Stimulated activated CD8-positive, alpha-beta memory T cell treated with anti-CD3 and anti-CD28 coated beads, Interleukin-12 subunit alpha, Interleukin-12 subunit beta, amount 100 ng/mL, for 24 hours (primary cell): ENCODE measurements around the gene YBX1.
"Not testable (repeated sequence)": the region's sequence is repeated elsewhere in the genome, so short reads cannot be mapped to it uniquely, and the experiment has no call there.

ENCODE experiments used
- DNase-seq: peaks from one replicate; pipeline ENCODE4 v3.0.0-alpha.2; 2020; ENCODE audit errors: extremely low read depth

Gene YBX1

DNA sequence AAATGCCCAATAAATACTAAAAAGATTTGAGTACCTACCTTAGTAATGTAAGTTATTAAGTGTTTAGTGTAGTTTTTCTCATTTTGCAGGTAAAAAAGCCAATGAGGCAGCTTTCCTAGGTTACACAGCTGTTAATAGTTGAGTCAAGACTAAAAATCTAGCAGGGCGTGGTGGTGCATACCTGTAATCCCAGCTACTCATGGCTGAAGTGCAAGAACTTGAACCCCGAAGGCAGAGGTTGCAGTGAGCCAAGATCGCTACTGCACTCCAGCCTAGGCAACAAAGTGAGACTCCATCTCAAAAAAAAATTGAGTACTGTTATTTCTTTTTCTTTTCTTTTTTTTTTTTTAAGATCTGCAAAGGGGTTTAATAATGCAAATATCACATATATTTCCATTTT, 7.7 kb downstream of the YBX1 start:
- DNase-seq: no peak

DNA sequence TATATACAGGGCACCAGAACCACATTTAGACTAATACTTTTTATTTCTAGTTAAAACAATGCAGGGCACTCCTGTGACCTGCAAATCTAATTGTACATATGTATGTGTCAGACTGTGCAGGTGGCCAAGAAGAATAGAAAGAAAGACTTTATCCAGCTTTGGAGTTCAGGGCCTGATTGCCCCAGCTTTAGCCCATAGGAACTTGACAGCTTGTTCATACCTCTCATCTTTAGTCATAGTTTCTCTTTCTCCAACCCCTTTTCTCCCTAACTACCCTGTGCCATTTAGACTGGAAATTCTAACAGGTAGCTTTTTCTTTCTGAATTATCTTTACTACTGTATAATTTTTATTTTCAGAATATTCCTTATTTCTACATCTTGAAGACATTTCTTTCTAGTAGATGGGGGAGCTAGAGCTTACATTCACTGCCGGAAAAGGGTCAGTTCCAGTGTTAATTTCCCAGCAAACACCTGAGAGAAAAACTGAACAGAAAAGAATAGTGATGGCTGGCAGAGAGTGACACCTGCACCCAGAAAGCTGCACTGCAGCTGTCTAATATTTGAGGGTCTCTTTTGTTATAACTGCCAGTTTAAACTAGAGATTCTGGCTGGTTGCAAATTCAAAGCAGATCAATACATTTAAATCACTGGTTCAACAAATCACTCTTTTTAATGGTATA, 8.4 kb downstream of the YBX1 start:
- DNase-seq: no peak

DNA sequence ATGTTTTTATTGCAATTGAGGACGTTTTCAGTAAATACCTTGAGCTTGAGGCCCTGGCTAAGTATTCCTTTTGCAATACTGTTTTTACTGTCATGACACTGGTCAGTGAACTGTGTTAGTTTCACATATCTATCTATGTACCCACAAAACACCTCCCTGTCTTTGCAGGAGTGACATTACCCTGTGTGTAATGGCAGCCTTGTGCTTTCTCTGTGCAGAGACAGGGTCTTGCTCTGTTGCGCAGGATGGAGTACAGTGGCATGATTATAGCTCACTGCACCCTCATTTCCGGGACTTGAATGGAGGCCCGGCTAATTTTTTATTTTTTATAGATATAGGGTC, 8.9 kb downstream of the YBX1 start:
- no peak for DNase-seq

DNA sequence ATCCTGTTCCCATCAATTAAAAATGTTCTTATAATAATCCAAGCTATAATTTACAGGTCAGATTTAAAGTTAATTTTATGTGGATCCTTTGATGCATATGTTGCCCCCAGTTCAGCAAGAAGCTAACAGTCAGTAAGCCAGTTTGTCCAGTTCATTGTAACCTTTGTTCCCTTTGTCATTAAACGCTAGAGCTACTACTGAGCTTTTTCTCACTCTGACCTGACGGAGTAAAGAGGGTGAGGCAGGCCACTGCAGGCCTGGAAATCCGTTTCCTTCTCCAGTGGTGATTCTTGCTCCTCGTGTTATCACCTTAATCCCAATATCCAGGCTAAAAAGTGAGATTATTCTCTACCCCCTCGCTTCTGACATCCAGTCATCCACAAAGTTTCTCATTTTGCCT, 10.2 kb downstream of the YBX1 start:
- DNase-seq: no peak

DNA sequence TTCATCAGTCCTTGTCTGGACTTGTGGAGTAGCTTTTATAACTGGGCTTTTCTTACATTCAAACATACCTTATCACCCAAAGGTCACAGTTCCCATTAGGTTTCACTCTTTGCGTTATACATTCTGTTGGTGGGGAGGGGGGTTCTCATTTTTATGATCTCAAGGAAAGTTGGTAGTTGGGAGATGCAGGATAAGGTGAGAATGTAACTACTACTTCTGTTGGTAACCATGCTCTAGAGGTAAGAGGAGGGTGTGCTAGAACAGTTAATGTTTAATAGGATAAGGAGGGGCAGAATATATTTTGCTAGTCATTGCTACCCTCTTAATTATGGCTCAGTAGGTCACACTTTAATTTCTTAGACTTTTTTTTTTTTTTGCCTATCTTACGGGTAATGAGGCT, 10.7 kb downstream of the YBX1 start:
- DNase-seq: no peak

DNA sequence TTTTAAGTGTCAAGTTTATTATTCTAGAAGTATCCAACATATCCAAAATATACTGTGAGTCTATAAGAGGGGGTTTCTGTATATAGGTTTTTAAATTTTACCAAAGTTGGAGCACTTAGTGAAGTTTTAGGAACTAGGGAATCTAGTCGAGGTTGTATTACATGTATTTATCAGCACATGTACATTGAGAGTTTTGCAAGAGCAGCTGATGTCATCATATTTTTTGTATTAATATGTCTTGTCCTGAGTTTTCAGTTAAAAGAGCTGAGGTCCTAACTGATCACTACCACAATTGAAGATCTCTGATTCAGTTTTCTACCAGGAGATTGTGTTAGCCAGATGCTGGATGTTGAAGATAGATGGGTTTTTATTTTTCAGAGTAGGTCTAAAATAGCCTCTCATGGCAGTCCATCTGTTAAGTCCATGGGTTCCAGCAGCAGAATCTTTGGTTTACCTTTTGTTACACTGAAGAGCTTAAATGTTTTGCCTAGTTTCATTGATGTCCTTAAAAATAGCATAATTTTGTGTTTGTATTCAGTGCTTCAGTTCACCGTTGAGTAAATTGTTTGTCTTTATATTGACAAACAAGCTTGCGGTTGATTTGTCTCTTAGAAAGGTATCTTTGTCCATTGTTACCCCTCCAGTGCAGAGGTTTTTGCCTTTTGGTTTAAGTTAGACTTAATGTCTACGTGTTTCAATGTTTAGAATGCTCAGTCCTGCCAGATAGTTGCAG, 16.0 kb downstream of the YBX1 start:
- DNase-seq: no peak

DNA sequence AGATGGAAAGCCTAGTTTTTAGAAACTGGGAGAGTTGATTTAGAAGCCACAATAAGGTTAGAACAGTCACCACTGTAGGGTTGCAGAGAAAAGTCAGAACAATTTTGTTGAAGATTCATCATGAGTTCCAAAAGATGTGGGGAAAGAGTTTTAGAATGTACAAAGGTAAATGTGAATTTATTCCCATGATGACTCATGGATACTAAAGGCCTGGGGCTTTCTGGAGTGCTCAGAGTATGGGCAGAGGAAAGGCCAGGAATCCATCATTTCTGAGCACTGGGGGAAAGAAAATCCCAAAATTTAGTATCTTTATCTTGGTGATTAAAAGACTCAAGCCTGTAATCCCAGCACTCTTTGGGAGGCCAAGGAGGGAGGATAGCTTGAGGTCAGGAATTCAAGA, 17.8 kb downstream of the YBX1 start:
- DNase-seq: no peak

DNA sequence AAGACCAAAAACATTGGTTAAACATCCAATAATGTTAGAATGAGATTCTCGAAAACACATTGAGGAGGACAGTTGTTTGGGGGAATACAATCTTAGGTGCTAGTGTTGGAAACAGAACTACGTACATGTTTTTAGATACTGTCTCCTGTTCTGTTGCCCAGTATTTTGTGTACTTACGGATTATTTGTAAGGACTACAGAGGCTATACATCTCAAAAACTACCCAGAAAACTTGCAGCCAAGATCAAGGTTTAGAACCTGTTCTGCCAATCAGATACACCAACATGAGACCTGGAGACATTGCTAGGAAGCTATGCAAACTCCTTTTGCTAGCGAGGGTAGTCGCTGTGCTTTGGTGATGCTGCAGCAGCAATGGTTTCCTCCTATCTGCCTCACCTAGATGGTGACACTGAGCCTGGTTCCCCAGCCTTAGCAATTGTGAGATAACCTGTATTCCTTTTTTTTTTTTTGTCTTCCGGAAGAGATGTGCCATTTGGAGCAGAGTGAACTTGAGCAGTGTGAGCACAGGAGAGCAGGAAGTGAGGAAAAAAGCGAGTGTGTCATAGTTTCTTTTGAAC, 21.8 kb downstream of the YBX1 start:
- no peak for DNase-seq

DNA sequence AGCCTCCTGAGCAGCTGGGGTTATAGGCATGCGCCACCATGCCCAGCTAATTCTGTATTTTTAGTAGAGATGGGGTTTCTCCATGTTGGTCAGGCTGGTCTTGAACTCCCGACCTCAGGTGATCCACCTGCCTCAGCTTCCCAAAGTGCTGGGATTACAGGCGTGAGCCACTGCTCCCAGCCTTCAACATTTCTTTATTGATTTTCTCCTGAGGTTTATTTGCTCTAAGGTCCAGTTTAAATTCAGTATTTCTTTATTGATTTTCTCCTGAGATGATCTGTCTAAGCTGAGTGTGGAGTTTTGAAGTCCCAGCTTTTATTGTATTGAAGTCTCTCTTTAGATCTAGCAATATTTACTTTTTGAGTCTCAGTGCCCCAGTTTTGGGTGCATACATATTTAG, 30.6 kb downstream of the YBX1 start:
- DNase-seq: not testable (repeated sequence)

DNA sequence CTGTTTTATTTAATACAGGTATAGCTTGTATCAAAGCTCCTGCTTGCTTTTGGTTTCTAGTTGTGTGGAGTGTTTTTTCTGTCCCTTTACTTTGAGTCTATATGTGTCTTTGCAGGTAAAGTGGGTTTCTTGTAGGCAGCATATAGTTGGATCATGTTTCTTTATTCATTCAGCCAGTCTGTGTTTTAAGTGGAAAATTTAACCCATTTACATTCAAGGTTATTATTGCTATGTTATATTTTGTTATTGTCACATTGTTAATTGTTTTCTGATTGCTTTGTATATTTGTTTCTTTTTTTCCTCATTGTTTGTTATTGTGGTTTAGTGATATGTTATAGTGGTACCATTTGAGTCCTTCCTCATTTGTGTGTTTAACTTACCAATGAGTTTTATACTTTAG, 31.1 kb downstream of the YBX1 start:
- no peak for DNase-seq

DNA sequence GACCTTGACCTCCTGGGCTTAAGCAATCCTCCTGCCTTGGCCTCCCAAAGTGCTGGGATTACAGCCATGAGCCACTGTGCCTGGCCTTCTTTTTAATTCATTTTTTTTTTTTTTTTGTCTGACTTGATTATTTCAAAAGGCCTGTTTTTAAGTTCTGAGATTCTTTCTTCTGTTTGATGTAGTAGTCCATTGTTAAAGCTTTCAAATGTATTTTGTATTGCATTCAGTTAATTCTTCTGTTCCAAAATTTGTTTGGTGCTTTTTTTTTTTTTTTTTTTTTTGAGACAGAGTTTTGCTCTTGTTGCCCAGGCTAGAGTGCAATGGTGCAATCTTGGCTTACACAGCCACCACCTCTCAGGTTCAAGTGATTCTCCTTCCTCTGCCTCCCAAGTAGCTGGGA, 32.2 kb downstream of the YBX1 start:
- DNase-seq: not testable (repeated sequence)

DNA sequence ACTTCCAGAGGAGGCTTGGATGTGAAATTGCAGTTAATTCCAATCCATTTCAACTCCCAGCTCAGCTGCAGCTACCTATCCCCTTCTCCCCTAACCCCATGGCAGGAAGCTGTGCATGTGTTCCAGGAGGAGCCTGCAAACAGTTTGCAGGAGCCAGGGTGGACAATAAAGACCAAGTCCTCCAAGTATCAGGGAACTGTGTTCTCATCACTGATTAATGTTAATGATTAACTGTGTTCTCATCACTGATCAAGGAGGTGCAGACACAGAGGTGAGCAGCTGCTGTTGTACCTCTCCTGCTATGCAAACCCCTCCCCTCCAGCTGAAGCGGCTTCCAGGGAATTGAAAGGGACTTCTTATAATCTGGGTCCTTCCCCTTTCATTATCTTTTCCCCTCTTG, 38.6 kb downstream of the YBX1 start:
- DNase-seq: no peak

DNA sequence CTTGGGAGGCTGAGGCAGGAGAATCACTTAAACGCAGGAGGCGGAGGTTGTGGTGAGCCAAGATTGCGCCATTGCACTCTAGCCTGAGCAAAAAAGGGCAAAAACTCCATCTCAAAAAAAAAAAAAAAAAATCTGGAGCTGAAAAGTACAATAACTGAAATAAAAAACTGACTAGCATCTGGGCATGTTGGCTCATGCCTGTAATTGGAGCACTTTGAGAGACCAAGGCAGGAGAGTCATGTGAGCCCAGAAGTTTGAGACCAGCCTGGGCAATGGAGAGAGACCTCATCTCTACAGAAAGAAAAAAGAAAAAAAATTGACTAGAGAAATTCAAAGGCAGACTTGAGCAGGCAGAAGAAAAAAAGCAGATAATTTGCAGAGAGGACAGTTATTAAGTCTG, 39.7 kb downstream of the YBX1 start:
- DNase-seq: no peak

DNA sequence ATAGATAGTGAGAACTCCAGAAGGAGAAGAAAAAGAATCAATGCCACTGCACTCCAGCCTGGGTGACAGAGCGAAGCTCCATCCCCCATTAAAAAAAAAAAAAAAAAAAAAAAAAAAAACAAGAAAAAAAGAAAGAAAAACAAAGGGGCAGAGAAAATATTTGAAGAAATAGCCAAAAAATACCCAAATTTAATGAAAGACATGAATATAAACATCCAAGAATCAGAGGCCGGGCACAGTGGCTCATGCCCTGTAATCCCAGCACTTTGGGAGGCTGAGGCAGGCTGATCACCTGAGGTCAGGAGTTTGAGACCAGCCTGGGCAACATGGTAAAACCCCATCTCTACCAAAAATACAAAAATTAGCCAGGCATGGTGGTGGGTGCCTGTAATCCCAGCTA, 40.2 kb downstream of the YBX1 start:
- not testable (repeated sequence) for DNase-seq

DNA sequence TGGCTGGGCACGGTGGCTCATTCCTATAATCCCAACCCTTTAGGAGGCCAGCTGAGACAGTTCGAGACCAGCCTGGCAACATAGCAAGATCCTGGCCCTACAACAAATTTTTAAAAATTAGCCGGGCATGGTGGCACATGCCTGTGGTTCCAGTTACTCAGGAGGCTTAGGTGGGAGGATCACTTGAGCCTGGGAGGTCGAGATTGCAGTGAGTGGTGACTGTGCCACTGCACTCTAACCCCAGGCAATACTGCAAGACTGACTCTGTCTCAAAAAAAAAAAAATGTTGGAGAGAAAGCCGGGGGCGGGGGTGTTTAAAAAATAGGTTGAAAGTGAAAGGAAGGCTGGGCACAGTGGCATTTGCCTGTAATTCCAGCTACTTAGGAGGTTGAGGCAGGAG, 41.3 kb downstream of the YBX1 start:
- no peak for DNase-seq

DNA sequence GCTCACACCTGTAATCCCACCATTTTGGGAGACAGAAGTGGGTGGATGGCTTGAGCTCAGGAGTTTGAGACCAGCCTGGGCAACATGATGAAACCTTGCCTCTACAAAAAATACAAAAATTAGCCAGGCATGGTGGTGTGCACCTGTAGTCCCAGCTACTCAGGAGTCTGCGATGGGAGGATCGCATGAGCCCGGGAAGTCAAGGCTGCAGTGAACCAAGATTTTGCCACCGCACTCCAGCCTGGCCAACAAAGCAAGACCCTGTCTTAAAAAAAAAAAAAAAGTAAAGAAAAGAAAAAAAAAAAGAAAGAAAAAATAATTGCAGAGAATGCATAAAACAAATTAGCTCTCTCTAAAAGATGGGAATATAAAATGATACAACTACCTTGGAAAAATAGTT, 43.6 kb downstream of the YBX1 start:
- not testable (repeated sequence) for DNase-seq

DNA sequence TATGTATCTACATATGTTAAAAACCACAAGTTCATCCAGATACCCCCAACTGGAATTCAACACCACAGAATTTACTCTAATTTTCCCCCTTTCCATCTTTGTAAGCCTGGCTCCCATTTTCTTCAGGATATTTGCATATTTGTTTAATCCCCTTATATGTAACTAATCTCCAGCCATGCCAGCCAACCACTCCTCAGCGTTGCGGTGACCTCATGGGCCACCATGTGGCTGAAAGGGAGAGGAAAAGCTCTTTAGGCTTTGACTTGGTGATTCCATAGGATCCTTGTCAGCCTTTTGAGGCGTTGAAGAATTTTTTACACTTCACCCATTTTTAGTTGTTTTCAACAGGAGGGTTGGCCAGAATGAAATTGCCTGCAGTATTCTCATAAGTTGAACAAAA, 47.8 kb downstream of the YBX1 start:
- DNase-seq: no peak

DNA sequence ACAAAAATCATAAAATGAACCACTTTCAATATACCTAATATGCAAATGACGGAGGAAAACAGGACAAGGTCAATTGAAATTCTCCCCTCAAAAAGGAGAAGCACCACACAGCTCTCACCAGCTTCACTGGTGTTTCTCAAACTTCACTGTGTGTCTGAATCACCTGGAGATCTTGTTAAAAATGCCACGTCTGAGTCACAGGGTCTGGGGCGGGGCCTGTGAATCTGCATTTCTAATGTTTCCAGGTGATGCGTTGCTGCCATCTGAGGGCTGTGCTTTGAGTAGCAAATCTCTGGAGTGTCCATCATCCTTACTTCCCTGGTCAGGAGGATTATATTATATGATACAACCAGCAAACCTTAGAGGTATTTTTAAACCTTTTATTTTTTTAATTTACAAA, 48.8 kb downstream of the YBX1 start:
- DNase-seq: peak; percentile 24

DNA sequence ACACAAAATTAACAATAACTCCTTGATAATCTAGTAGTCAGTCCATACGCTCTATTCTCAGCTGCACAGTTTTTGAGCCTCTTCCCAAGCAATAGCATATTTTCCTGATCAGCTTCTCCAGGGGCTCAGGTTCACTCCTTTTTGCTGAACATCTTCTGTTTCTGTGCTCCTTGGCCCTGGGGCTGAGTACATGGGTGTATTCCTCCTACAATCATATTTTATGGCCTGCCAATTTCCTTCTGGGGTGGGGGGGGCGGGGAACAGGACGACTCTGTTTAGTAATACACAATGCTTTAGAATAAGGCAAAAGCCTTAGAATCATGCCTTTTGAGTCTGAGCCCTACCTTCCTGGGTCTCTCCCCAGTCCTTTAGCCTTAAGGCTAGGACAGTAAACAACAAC, 49.4 kb downstream of the YBX1 start:
- no peak for DNase-seq

DNA sequence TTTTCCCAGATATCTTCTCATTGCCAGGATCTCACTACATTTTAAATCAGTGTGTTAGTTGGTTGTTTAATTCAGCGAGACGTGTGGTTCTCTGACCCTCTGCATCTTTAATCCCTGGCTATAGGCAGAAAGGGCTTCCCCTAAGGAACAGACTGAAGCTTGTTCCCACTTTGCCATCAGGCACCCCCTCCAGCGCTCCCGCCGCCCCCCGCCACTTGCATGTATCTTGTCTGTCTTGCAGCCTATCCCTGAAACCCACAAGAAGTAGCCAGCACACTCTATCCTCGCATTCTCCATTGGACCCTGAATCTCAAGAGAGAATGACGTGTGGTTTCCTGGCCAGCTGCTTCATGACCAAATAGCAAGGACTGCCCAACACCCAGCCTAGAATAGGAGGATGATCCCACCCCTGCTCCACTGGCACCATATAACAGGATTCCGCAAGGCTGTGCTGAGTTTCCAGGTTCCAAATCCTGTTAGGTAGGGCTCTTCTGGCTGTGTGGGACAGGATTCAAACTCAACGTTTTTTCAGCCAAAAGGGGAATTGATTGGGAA, 50.0 kb downstream of the YBX1 start:
- no peak for DNase-seq

DNA sequence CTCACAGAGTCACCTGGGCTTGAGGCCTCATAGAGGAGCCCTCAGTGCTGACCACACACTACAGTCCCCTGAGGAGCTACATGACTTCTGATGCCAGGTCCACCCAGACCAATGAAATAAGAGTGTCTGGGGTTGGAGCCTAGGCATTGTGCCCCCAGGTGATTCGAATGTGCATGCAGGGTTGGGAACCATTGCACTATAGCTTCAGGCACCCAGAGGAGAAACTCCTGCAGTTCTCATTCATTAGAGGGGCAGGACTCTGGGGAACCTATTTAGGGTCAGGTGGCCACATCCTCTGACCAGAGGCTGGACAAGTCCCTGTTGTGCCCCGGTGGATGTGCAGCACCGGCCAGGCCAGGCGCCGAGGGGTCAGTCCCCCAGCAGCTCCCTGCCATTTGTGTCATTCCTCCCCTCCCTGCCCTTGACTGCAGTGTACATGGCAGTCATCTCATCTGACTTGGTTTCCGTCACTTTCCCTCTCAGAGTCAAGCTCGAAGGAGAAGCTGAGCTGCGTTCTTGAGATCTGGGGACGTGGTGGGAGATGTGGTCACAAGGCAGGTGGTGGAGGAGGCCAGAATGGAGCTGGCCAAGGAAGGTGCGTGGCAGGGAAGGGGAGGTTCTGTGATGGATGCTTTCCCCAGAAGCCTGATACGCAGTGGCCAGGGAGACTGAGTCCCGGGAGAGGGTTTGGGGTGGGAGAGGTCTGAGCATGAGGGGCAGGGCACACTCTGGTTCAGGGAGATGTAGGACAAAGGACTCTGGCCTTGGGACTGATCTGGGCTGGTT, 51.4 kb downstream of the YBX1 start:
- DNase-seq: no peak
